H1 (cell line): Measurements from ENCODE around the gene ANKS1B. TPM values are rescaled to one million over a fixed set of nuclear protein-coding genes. Genes with fewer than 3 reads are reported as not detected.

Experiments
- polyA plus RNA-seq, 7 experiments: library from polyadenylated mRNA; depleted of rRNA in 3 of 7; stranded (reverse) in 5 of 7; unstranded in 2 of 7; fragments of >200 nt in 5 of 7; fragments of 200-250 nt in 2 of 7; gene quantifications; 1 replicate in 5 of 7; 2 replicates in 1 of 7; 4 replicates in 1 of 7; pipeline versions ENCODE4 v1.2.1 to v1.2.3, GENCODE V29; 2011 to 2013; ENCODE audit warnings: missing spikeins in 2 of 7, mixed read lengths in 2 of 7
- total RNA-seq: library from RNA; stranded (reverse); fragmentation: NEBNext Ultra II Directional; extraction: Animal tissue kit (Norgen Biotek cat#: 25700); gene quantifications from 2 replicates; pipeline ENCODE4 v1.2.1, GENCODE V29; 2021
- TF ChIP-seq, protein P1 (sequence below): fragments of 300-600 bp; sonication (generic); IDR thresholded peaks from 2 replicates; pipeline ENCODE4 v1.7.1; 2012; ENCODE audit warnings: low read length, moderate library complexity, mild to moderate bottlenecking, inconsistent platforms; ENCODE audit not compliant: insufficient replicate concordance

The ANKS1B gene
- total and polyA plus RNA-seq, 2 of the 8 experiments (the other 6 are each of a cell fraction or from before 2014, with no cell fraction given) = 2.7 to 6.1 TPM

DNA sequence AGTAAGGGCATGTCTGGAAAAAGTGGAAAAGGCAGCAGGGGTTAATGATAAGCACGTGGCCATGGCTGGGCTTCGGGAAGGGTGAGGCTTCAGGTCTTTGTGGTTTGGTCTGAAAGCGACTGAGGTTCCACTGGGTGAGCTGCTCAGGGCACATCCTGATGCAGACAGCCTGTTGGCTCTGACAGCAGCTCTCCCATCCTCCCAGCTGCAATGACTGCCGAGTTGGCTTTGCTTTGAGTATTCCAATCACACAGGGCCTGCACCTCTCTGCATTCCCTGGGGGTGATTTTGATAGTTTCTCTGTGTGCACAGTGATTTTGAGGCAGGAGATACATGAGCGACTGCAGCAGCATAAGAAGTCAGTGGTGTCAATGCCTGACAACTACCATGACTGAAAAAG is 948.9 kb downstream of the ANKS1B start (continued):
- TF ChIP-seq, protein P1, sequence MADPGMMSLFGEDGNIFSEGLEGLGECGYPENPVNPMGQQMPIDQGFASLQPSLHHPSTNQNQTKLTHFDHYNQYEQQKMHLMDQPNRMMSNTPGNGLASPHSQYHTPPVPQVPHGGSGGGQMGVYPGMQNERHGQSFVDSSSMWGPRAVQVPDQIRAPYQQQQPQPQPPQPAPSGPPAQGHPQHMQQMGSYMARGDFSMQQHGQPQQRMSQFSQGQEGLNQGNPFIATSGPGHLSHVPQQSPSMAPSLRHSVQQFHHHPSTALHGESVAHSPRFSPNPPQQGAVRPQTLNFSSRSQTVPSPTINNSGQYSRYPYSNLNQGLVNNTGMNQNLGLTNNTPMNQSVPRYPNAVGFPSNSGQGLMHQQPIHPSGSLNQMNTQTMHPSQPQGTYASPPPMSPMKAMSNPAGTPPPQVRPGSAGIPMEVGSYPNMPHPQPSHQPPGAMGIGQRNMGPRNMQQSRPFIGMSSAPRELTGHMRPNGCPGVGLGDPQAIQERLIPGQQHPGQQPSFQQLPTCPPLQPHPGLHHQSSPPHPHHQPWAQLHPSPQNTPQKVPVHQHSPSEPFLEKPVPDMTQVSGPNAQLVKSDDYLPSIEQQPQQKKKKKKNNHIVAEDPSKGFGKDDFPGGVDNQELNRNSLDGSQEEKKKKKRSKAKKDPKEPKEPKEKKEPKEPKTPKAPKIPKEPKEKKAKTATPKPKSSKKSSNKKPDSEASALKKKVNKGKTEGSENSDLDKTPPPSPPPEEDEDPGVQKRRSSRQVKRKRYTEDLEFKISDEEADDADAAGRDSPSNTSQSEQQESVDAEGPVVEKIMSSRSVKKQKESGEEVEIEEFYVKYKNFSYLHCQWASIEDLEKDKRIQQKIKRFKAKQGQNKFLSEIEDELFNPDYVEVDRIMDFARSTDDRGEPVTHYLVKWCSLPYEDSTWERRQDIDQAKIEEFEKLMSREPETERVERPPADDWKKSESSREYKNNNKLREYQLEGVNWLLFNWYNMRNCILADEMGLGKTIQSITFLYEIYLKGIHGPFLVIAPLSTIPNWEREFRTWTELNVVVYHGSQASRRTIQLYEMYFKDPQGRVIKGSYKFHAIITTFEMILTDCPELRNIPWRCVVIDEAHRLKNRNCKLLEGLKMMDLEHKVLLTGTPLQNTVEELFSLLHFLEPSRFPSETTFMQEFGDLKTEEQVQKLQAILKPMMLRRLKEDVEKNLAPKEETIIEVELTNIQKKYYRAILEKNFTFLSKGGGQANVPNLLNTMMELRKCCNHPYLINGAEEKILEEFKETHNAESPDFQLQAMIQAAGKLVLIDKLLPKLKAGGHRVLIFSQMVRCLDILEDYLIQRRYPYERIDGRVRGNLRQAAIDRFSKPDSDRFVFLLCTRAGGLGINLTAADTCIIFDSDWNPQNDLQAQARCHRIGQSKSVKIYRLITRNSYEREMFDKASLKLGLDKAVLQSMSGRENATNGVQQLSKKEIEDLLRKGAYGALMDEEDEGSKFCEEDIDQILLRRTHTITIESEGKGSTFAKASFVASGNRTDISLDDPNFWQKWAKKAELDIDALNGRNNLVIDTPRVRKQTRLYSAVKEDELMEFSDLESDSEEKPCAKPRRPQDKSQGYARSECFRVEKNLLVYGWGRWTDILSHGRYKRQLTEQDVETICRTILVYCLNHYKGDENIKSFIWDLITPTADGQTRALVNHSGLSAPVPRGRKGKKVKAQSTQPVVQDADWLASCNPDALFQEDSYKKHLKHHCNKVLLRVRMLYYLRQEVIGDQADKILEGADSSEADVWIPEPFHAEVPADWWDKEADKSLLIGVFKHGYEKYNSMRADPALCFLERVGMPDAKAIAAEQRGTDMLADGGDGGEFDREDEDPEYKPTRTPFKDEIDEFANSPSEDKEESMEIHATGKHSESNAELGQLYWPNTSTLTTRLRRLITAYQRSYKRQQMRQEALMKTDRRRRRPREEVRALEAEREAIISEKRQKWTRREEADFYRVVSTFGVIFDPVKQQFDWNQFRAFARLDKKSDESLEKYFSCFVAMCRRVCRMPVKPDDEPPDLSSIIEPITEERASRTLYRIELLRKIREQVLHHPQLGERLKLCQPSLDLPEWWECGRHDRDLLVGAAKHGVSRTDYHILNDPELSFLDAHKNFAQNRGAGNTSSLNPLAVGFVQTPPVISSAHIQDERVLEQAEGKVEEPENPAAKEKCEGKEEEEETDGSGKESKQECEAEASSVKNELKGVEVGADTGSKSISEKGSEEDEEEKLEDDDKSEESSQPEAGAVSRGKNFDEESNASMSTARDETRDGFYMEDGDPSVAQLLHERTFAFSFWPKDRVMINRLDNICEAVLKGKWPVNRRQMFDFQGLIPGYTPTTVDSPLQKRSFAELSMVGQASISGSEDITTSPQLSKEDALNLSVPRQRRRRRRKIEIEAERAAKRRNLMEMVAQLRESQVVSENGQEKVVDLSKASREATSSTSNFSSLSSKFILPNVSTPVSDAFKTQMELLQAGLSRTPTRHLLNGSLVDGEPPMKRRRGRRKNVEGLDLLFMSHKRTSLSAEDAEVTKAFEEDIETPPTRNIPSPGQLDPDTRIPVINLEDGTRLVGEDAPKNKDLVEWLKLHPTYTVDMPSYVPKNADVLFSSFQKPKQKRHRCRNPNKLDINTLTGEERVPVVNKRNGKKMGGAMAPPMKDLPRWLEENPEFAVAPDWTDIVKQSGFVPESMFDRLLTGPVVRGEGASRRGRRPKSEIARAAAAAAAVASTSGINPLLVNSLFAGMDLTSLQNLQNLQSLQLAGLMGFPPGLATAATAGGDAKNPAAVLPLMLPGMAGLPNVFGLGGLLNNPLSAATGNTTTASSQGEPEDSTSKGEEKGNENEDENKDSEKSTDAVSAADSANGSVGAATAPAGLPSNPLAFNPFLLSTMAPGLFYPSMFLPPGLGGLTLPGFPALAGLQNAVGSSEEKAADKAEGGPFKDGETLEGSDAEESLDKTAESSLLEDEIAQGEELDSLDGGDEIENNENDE = no peak
